Measurements from ENCODE around the gene CTNNA3.

Gene CTNNA3

GRCh38 chr10:66723608-66724400, 972.2 kb downstream of the CTNNA3 start:
- no peak for DNase-seq

GRCh38 chr10:66719483-66719882, 976.5 kb downstream of the CTNNA3 start:
- no peak for DNase-seq

GRCh38 chr10:66717231-66717981, 978.6 kb downstream of the CTNNA3 start:
- no peak for DNase-seq

- no peak for DNase-seq
Observed at GRCh38 chr10:66714741-66715140, 981.3 kb downstream of the CTNNA3 start.

GRCh38 chr10:66713387-66713786, 982.6 kb downstream of the CTNNA3 start:
- DNase-seq = no peak

GRCh38 chr10:66698069-66698468, 997.9 kb downstream of the CTNNA3 start:
- DNase-seq = no peak

- no peak for DNase-seq
Observed at GRCh38 chr10:66695046-66695445, 1000.9 kb downstream of the CTNNA3 start.

GRCh38 chr10:66684581-66684980, 1011.4 kb downstream of the CTNNA3 start:
- no peak for DNase-seq

- DNase-seq = no peak
Observed at GRCh38 chr10:66680886-66681285, 1015.1 kb downstream of the CTNNA3 start.

- no peak for DNase-seq
Observed at GRCh38 chr10:66678521-66678920, 1017.5 kb downstream of the CTNNA3 start.

GRCh38 chr10:66673071-66673470, 1022.9 kb downstream of the CTNNA3 start:
- no peak for DNase-seq

GRCh38 chr10:66671562-66671961, 1024.4 kb downstream of the CTNNA3 start:
- DNase-seq = no peak

- DNase-seq = no peak
Observed at GRCh38 chr10:66671064-66671463, 1024.9 kb downstream of the CTNNA3 start.

GRCh38 chr10:66656499-66656898, 1039.5 kb downstream of the CTNNA3 start:
- no peak for DNase-seq

- DNase-seq = no peak
Observed at GRCh38 chr10:66654861-66655260, 1041.1 kb downstream of the CTNNA3 start.

- no peak for DNase-seq
Observed at GRCh38 chr10:66651308-66652082, 1044.5 kb downstream of the CTNNA3 start.

- DNase-seq = no peak
Observed at GRCh38 chr10:66649626-66650025, 1046.4 kb downstream of the CTNNA3 start.

GRCh38 chr10:66642217-66642616, 1053.8 kb downstream of the CTNNA3 start:
- no peak for DNase-seq

GRCh38 chr10:66639371-66639770, 1056.6 kb downstream of the CTNNA3 start:
- DNase-seq = no peak

GRCh38 chr10:66637273-66638036, 1058.5 kb downstream of the CTNNA3 start:
- DNase-seq = no peak

GRCh38 chr10:66629996-66630395, 1066.0 kb downstream of the CTNNA3 start:
- no peak for DNase-seq

- no peak for DNase-seq
Observed at GRCh38 chr10:66627156-66627555, 1068.8 kb downstream of the CTNNA3 start.
